Esophagus muscularis mucosa (tissue), 4 donors: ENCODE data around the gene MGLL.

Experiments
- EP300 ChIP-seq: sonication (generic); formaldehyde crosslinking; IDR thresholded peaks from one replicate; pipeline ENCODE4 v1.6.1; 2017; ENCODE audit warnings: antibody characterized with exemption
- POLR2A ChIP-seq: fragments of 450-650 bp; IDR thresholded peaks from one replicate; pipeline ENCODE4 v1.6.1; 2017; ENCODE audit warnings: antibody characterized with exemption, moderate library complexity, mild to moderate bottlenecking, low read depth
- POLR2AphosphoS5 ChIP-seq, 2 donors: sonication (generic); formaldehyde crosslinking; IDR thresholded peaks; one replicate each; pipeline ENCODE4 v1.6.1; 2017; ENCODE audit warnings: antibody characterized with exemption in 2 of 2
- TF ChIP-seq, protein P1 (sequence below), 3 experiments: fragments of 200-600 bp in 2 of 3; fragments of 450-650 bp in 1 of 3; sonication (generic) in 2 of 3; IDR thresholded peaks; one replicate each; pipeline ENCODE4 v1.5.1; 2017 to 2019; ENCODE audit warnings: antibody characterized with exemption in 3 of 3, mild to moderate bottlenecking in 2 of 3, moderate library complexity in 1 of 3

DNA sequence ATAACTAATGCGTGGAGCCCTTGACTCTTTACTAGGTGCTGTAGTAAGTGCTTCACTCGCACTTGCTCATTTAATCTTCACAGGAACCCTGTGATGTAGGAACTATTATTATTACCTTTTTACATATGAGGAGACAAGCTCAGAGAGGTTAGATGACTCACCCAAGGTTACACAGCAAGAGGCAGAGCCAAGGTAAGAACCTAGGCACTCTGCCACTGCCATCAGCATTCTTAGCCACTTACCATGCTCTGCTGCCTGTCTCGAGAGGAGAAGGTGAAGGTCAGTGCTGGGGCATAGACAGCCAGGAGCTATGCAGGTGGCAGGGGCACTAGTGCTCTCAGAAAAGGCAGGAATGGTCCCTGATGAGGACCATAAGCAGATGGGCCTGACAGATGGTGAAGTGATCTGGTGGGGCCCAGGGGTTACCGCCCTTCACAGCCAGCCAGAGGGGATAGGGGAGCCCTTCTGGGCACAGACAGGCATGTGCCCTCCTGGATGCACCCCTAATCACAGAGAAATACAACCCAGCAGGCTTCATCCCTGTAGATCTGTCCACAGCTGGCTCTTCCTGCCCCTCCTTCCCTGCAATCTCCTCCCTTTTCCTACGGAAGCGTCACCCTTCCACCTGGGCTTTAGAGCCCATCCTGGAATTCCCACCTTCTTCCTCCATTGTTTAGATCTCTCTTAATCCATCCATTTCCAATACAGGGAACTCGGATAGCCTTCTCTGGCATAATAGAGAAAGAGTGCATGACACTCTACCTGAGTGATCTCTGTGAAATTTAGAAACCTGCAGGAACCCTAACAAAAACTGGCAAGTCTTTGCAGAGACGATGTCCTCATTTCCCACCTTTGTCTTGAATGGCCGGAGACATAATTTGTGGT is 122.7 kb downstream of the MGLL start:
- TF ChIP-seq, protein P1, sequence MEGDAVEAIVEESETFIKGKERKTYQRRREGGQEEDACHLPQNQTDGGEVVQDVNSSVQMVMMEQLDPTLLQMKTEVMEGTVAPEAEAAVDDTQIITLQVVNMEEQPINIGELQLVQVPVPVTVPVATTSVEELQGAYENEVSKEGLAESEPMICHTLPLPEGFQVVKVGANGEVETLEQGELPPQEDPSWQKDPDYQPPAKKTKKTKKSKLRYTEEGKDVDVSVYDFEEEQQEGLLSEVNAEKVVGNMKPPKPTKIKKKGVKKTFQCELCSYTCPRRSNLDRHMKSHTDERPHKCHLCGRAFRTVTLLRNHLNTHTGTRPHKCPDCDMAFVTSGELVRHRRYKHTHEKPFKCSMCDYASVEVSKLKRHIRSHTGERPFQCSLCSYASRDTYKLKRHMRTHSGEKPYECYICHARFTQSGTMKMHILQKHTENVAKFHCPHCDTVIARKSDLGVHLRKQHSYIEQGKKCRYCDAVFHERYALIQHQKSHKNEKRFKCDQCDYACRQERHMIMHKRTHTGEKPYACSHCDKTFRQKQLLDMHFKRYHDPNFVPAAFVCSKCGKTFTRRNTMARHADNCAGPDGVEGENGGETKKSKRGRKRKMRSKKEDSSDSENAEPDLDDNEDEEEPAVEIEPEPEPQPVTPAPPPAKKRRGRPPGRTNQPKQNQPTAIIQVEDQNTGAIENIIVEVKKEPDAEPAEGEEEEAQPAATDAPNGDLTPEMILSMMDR (IDR thresholded peaks at IDR 0.05) = no peak
- TF ChIP-seq POLR2AphosphoS5 (IDR thresholded peaks at IDR 0.05) = no peak
- TF ChIP-seq EP300 = no peak
- TF ChIP-seq POLR2A = no peak
